ENCODE results near the gene GLB1L2.

The GLB1L2 gene

GRCh38 chr11:134399996-134400395, 68.2 kb downstream of the GLB1L2 start:
- Histone ChIP-seq H3K4me3 (ENCODE audit: insufficient read depth, low read length, poor library complexity, severe bottlenecking) (no peak overlapping the region), H3K9me2 (replicated peaks; ENCODE audit: insufficient read depth, low read length) (no peaks in the 10 kb centered on the region), H3K27me3 (ENCODE audit: low read length) (no peaks in the 10 kb centered on the region), H3K4me2 (ENCODE audit: low read depth, low read length, poor library complexity, severe bottlenecking) (no peak overlapping the region), H2AFZ (ENCODE audit: low read depth, low read length, severe bottlenecking) (no peak overlapping the region), H3K27ac (ENCODE audit: low read depth, low read length) (no peak overlapping the region), H3K9ac (ENCODE audit: low read length) (no peak overlapping the region), H3K9me3 (ENCODE audit: insufficient read depth, low read length) (no peaks in the 10 kb centered on the region), H3K36me3 (ENCODE audit: low read length) (no peaks in the 10 kb centered on the region), H3F3A (ENCODE audit: insufficient read depth) (no peaks in the 10 kb centered on the region), H3K79me2 (ENCODE audit: insufficient read depth, low read length) (no peaks in the 10 kb centered on the region), H4K20me1 (ENCODE audit: low read depth, low read length) (no peaks in the 10 kb centered on the region)
- TF ChIP-seq EZH2phosphoT487 (conservative IDR thresholded peaks at IDR 0.05; ENCODE audit: low read length) (no peak), CTCF (IDR thresholded peaks at IDR 0.05; ENCODE audit: insufficient read depth, low read length, poor library complexity, severe bottlenecking) (no peak)

- Histone ChIP-seq H3K36me3 (ENCODE audit: low read length) (no peaks in the 10 kb centered on the region), H3K4me2 (ENCODE audit: low read depth, low read length, poor library complexity, severe bottlenecking) (no peak overlapping the region), H4K20me1 (ENCODE audit: low read depth, low read length) (no peaks in the 10 kb centered on the region), H3K27me3 (ENCODE audit: low read length) (no peaks in the 10 kb centered on the region), H3K9me2 (replicated peaks; ENCODE audit: insufficient read depth, low read length) (no peaks in the 10 kb centered on the region), H2AFZ (ENCODE audit: low read depth, low read length, severe bottlenecking) (no peak overlapping the region), H3K9ac (ENCODE audit: low read length) (no peak overlapping the region), H3K27ac (ENCODE audit: low read depth, low read length) (no peak overlapping the region), H3K79me2 (ENCODE audit: insufficient read depth, low read length) (no peaks in the 10 kb centered on the region), H3F3A (ENCODE audit: insufficient read depth) (no peaks in the 10 kb centered on the region), H3K9me3 (ENCODE audit: insufficient read depth, low read length) (no peaks in the 10 kb centered on the region), H3K4me3 (ENCODE audit: insufficient read depth, low read length, poor library complexity, severe bottlenecking) (no peak overlapping the region)
- TF ChIP-seq CTCF (IDR thresholded peaks at IDR 0.05; ENCODE audit: insufficient read depth, low read length, poor library complexity, severe bottlenecking), result no peak
- no peak for TF ChIP-seq EZH2phosphoT487 (conservative IDR thresholded peaks at IDR 0.05; ENCODE audit: low read length)
Measured at GRCh38 chr11:134401825-134402809, 70.3 kb downstream of the GLB1L2 start.

GRCh38 chr11:134402910-134403309, 71.1 kb downstream of the GLB1L2 start:
- H3F3A ChIP-seq (ENCODE audit: insufficient read depth), result no peaks in the 10 kb centered on the region
- no peaks in the 10 kb centered on the region for H3K9me3 ChIP-seq (ENCODE audit: insufficient read depth, low read length)
- no peak for TF ChIP-seq CTCF (IDR thresholded peaks at IDR 0.05; ENCODE audit: insufficient read depth, low read length, poor library complexity, severe bottlenecking)
- TF ChIP-seq EZH2phosphoT487 (conservative IDR thresholded peaks at IDR 0.05; ENCODE audit: low read length), result no peak
- H4K20me1 ChIP-seq (ENCODE audit: low read depth, low read length), result no peaks in the 10 kb centered on the region
- no peak overlapping the region for H3K27ac ChIP-seq (ENCODE audit: low read depth, low read length)
- no peaks in the 10 kb centered on the region for H3K79me2 ChIP-seq (ENCODE audit: insufficient read depth, low read length)
- H2AFZ ChIP-seq (ENCODE audit: low read depth, low read length, severe bottlenecking), result no peak overlapping the region
- no peaks in the 10 kb centered on the region for H3K36me3 ChIP-seq (ENCODE audit: low read length)
- H3K9me2 ChIP-seq (replicated peaks; ENCODE audit: insufficient read depth, low read length), result no peaks in the 10 kb centered on the region
- no peak overlapping the region for H3K4me3 ChIP-seq (ENCODE audit: insufficient read depth, low read length, poor library complexity, severe bottlenecking)
- no peak overlapping the region for H3K4me2 ChIP-seq (ENCODE audit: low read depth, low read length, poor library complexity, severe bottlenecking)
- no peak overlapping the region for H3K9ac ChIP-seq (ENCODE audit: low read length)
- no peaks in the 10 kb centered on the region for H3K27me3 ChIP-seq (ENCODE audit: low read length)
